WTC11 (cell line): ENCODE data around the gene FOXO3. TPM values are rescaled to one million over a fixed set of nuclear protein-coding genes. Genes with fewer than 3 reads are reported as not detected.

Experiments
- ATAC-seq: fragments of 200-7000 bp; cut with Tn5 transposase; 2 replicates; pipeline ENCODE4 v1.10.0; 2021; ENCODE audit warnings: mild to moderate bottlenecking, moderate library complexity
- CTCF ChIA-PET: fragments of 300-600 bp; sonication (Branson Sonifier 250); formaldehyde crosslinking; loops from one replicate; lab custom pipeline; 2021; ENCODE audit warnings: antibody characterized with exemption; lab: Charles Lee
- POLR2A ChIA-PET: fragments of 350-600 bp; sonication (Branson Sonifier 250); formaldehyde crosslinking; loops from one replicate; lab custom pipeline; 2021; ENCODE audit warnings: antibody characterized with exemption; lab: Charles Lee
- DNase-seq: peaks from one replicate; pipeline ENCODE4 v3.0.0; 2021; ENCODE audit warnings: low spot score
- H3K27ac Mint-ChIP-seq: 2 replicates; pipeline ENCODE4 v1.8.0; 2021; ENCODE audit warnings: mixed read lengths
- H3K27me3 Mint-ChIP-seq: 2 replicates; pipeline ENCODE4 v1.8.0; 2021; ENCODE audit warnings: low read depth, mild to moderate bottlenecking, moderate library complexity, mixed read lengths
- H3K36me3 Mint-ChIP-seq: 2 replicates; pipeline ENCODE4 v1.8.0; 2021; ENCODE audit warnings: mixed read lengths
- H3K4me1 Mint-ChIP-seq: 2 replicates; pipeline ENCODE4 v1.8.0; 2022; ENCODE audit warnings: mixed read lengths
- H3K4me3 Mint-ChIP-seq: 2 replicates; pipeline ENCODE4 v1.8.0; 2021; ENCODE audit warnings: mild to moderate bottlenecking, moderate library complexity, mixed read lengths
- H3K9me3 Mint-ChIP-seq: 2 replicates; pipeline ENCODE4 v1.8.0; 2021; ENCODE audit warnings: mixed read lengths
- AFF4 ChIP-seq: sonication (generic); formaldehyde crosslinking; IDR thresholded peaks from 2 replicates; pipeline ENCODE4 v1.8.1; 2023; ENCODE audit warnings: mild to moderate bottlenecking, missing genetic modification reagents, borderline replicate concordance
- AR ChIP-seq: fragments of 250-450 bp; sonication (Bioruptor Pico); IDR thresholded peaks from 2 replicates; pipeline ENCODE4 v1.9.0; 2021; ENCODE audit warnings: mild to moderate bottlenecking
- ATF1 ChIP-seq: sonication (generic); formaldehyde crosslinking; IDR thresholded peaks from 2 replicates; pipeline ENCODE4 v1.8.1; 2023; ENCODE audit warnings: mild to moderate bottlenecking, moderate library complexity, missing genetic modification reagents
- E2F1 ChIP-seq: sonication (generic); formaldehyde crosslinking; IDR thresholded peaks from 2 replicates; pipeline ENCODE4 v1.8.0; 2022; ENCODE audit warnings: mild to moderate bottlenecking, missing genetic modification reagents
- ERG ChIP-seq: fragments of 250-450 bp; sonication (Bioruptor Pico); IDR thresholded peaks from 2 replicates; pipeline ENCODE4 v1.8.0; 2021; ENCODE audit warnings: mild to moderate bottlenecking
- GABPB1 ChIP-seq: sonication (generic); formaldehyde crosslinking; IDR thresholded peaks from 2 replicates; pipeline ENCODE4 v1.8.1; 2023; ENCODE audit warnings: mild to moderate bottlenecking, missing genetic modification reagents
- GTF2I ChIP-seq: fragments of 250-450 bp; sonication (Bioruptor Pico); conservative IDR thresholded peaks from 2 replicates; pipeline ENCODE4 v1.4.0; 2021; ENCODE audit warnings: mild to moderate bottlenecking
- HMGXB4 ChIP-seq: sonication (generic); formaldehyde crosslinking; IDR thresholded peaks from 2 replicates; pipeline ENCODE4 v1.8.1; 2023; ENCODE audit warnings: mild to moderate bottlenecking, moderate library complexity, missing genetic modification reagents
- JAZF1 ChIP-seq: fragments of 250-450 bp; sonication (Bioruptor Pico); IDR thresholded peaks from 2 replicates; pipeline ENCODE4 v1.9.0; 2021; ENCODE audit warnings: moderate library complexity, mild to moderate bottlenecking, inconsistent platforms
- KAT7 ChIP-seq: sonication (generic); formaldehyde crosslinking; IDR thresholded peaks from 2 replicates; pipeline ENCODE4 v1.8.1; 2023; ENCODE audit warnings: missing genetic modification reagents, mild to moderate bottlenecking, borderline replicate concordance
- PREB ChIP-seq: sonication (generic); formaldehyde crosslinking; IDR thresholded peaks from 2 replicates; pipeline ENCODE4 v1.8.1; 2022; ENCODE audit warnings: mild to moderate bottlenecking, missing genetic modification reagents, moderate library complexity, borderline replicate concordance
- SOX15 ChIP-seq: fragments of 250-450 bp; sonication (Bioruptor Pico); IDR thresholded peaks from 2 replicates; pipeline ENCODE4 v1.9.0; 2021; ENCODE audit warnings: mild to moderate bottlenecking
- TCF7 ChIP-seq: sonication (generic); formaldehyde crosslinking; IDR thresholded peaks from 2 replicates; pipeline ENCODE4 v1.8.0; 2022; ENCODE audit warnings: mild to moderate bottlenecking, low read depth, missing genetic modification reagents, moderate library complexity
- TEAD4 ChIP-seq: sonication (generic); formaldehyde crosslinking; IDR thresholded peaks from 2 replicates; pipeline ENCODE4 v1.8.0; 2022; ENCODE audit warnings: mild to moderate bottlenecking, missing genetic modification reagents
- TP53 ChIP-seq: sonication (generic); formaldehyde crosslinking; IDR thresholded peaks from 2 replicates; pipeline ENCODE4 v1.8.1; 2023; ENCODE audit warnings: mild to moderate bottlenecking, missing genetic modification reagents
- ZNF121 ChIP-seq: sonication (generic); formaldehyde crosslinking; IDR thresholded peaks from 2 replicates; pipeline ENCODE4 v1.8.0; 2023; ENCODE audit warnings: missing genetic modification reagents
- ZNF396 ChIP-seq: fragments of 250-450 bp; sonication (Bioruptor Pico); IDR thresholded peaks from 2 replicates; pipeline ENCODE4 v1.8.0; 2021; ENCODE audit warnings: mild to moderate bottlenecking, moderate library complexity, borderline replicate concordance
- ZNF532 ChIP-seq: fragments of 250-450 bp; sonication (Bioruptor Pico); IDR thresholded peaks from 2 replicates; pipeline ENCODE4 v1.9.0; 2021; ENCODE audit warnings: mild to moderate bottlenecking, borderline replicate concordance
- total RNA-seq: library from RNA; stranded (reverse); gene quantifications from 3 replicates; pipeline ENCODE4 v1.2.3, GENCODE V29; 2021

Gene FOXO3
- total RNA-seq, 1 experiment from 2014 or later, result 15.6 TPM

- no peak for TF ChIP-seq ZNF532 (CRISPR knock-in tag)
- no peak for TF ChIP-seq ZNF396 (CRISPR knock-in tag)
- TF ChIP-seq AR (CRISPR knock-in tag), result no peak
- no peak for TF ChIP-seq SOX15
- no peak for TF ChIP-seq PREB
- no peak for TF ChIP-seq ATF1 (CRISPR knock-in tag)
Observed at GRCh38 chr6:108585359-108585758, 24.6 kb downstream of the FOXO3 start (continued).

GRCh38 chr6:108585921-108586536, 25.3 kb downstream of the FOXO3 start:
- peak overlapping the region; percentile 28 for H3K27ac Mint-ChIP-seq
- H3K9me3 Mint-ChIP-seq, result no peaks in the 10 kb centered on the region
- no peak for ATAC-seq
- ChIA-PET POLR2A (no interaction called here), CTCF (no interaction called here)
- no peaks in the 10 kb centered on the region for H3K36me3 Mint-ChIP-seq
- peaks cover 70% of the 10 kb centered on the region for H3K4me1 Mint-ChIP-seq
- no peaks in the 10 kb centered on the region for H3K27me3 Mint-ChIP-seq
- TF ChIP-seq JAZF1 (CRISPR knock-in tag) (no peak), E2F1 (CRISPR knock-in tag) (no peak), KAT7 (CRISPR knock-in tag) (no peak), ERG (CRISPR knock-in tag) (no peak), TEAD4 (no peak), TCF7 (CRISPR knock-in tag) (no peak), ATF1 (CRISPR knock-in tag) (no peak), HMGXB4 (CRISPR knock-in tag) (no peak), ZNF396 (CRISPR knock-in tag) (no peak), TP53 (CRISPR knock-in tag) (no peak), AFF4 (CRISPR knock-in tag) (no peak), GTF2I (CRISPR knock-in tag) (no peak), ZNF121 (CRISPR knock-in tag) (no peak), GABPB1 (CRISPR knock-in tag) (no peak)
- no peak overlapping the region for H3K4me3 Mint-ChIP-seq
- no peak for DNase-seq
